ENCODE data around the gene CDH1. TPM values are rescaled to one million over a fixed set of nuclear protein-coding genes. Genes with fewer than 3 reads are reported as not detected.

CDH1 gene
- total RNA-seq, 2 experiments from 2014 or later: 0.31 to 0.49 TPM

GRCh38 chr16:68732741-68733399 lies 4.2 kb upstream of the CDH1 start:
- Histone ChIP-seq H3K4me3 (ENCODE audit: low read length) (no peak overlapping the region), H3K36me3 (ENCODE audit: insufficient read depth, low read length) (no peaks in the 10 kb centered on the region), H3K4me1 (ENCODE audit: insufficient read depth, low read length) (peaks cover 9% of the 10 kb centered on the region), H3K27me3 (ENCODE audit: control insufficient read depth in 1 of 2, insufficient read depth in 2 of 2, low read length in 2 of 2) (peaks cover 21 to 33% of the 10 kb centered on the region in 2 experiments), H3K27ac (ENCODE audit: low read depth in 1 of 2, low read length in 2 of 2) (no peak overlapping the region), H3K9me3 (ENCODE audit: control insufficient read depth in 1 of 2, insufficient read depth in 1 of 2, low read length in 2 of 2) (peaks cover 0 to 12% of the 10 kb centered on the region in 2 experiments)
- H3K4me3 Mint-ChIP-seq: no peak overlapping the region
- intact Hi-C loops (cut with DNase I, micrococcal nuclease): no loop called here
- peaks cover 4% of the 10 kb centered on the region for H3K4me1 Mint-ChIP-seq (ENCODE audit: low read depth)
- DNase-seq (no peak), ATAC-seq (ENCODE audit: poor library complexity) (no peak)
- POLR2A ChIA-PET: no interaction called here
- H3K9me3 Mint-ChIP-seq: no peaks in the 10 kb centered on the region
- peaks cover 54% of the 10 kb centered on the region for H3K27me3 Mint-ChIP-seq
- TF ChIP-seq, protein P1, sequence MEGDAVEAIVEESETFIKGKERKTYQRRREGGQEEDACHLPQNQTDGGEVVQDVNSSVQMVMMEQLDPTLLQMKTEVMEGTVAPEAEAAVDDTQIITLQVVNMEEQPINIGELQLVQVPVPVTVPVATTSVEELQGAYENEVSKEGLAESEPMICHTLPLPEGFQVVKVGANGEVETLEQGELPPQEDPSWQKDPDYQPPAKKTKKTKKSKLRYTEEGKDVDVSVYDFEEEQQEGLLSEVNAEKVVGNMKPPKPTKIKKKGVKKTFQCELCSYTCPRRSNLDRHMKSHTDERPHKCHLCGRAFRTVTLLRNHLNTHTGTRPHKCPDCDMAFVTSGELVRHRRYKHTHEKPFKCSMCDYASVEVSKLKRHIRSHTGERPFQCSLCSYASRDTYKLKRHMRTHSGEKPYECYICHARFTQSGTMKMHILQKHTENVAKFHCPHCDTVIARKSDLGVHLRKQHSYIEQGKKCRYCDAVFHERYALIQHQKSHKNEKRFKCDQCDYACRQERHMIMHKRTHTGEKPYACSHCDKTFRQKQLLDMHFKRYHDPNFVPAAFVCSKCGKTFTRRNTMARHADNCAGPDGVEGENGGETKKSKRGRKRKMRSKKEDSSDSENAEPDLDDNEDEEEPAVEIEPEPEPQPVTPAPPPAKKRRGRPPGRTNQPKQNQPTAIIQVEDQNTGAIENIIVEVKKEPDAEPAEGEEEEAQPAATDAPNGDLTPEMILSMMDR (IDR thresholded peaks at IDR 0.05): no peak
- CTCF ChIA-PET: interaction anchor here (0.6 kb wide), 1 partner anchor 15 kb away, joined by 3 read pairs; no protein-coding TSS in a partner anchor
- H3K27ac Mint-ChIP-seq: no peak overlapping the region
- H3K36me3 Mint-ChIP-seq (ENCODE audit: low read depth): no peaks in the 10 kb centered on the region

DNA sequence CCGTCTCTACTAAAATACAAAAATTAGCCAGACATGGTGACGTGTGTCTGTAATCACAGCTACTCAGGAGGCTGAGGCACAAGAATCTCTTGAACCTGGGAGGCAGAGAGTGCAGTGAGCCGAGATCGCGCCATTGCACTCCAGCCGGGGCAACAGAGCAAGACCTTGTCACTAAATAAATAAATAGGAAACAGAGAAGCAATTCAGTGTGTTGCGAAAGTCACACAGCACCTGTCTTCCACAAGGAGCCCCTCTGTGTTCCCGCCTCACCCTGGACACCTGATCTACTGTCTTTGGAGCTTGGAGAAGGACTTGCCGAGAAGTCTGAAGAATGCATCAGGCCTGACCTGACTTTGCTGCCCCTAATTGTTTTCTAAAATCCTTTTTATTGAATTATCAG lies 3.5 kb upstream of the CDH1 start:
- no peak for ATAC-seq (ENCODE audit: poor library complexity)
- ChIA-PET CTCF (no interaction called here), POLR2A (no interaction called here)

GRCh38 chr16:68734782-68735181 lies 2.3 kb upstream of the CDH1 start:
- no peak overlapping the region for H3K4me3 ChIP-seq (ENCODE audit: low read length)
- POLR2A ChIA-PET: no interaction called here
- Mint-ChIP-seq H3K9me3 (no peaks in the 10 kb centered on the region), H3K4me1 (ENCODE audit: low read depth) (peaks cover 4% of the 10 kb centered on the region), H3K27ac (no peak overlapping the region), H3K36me3 (ENCODE audit: low read depth) (no peaks in the 10 kb centered on the region), H3K27me3 (peaks cover 52% of the 10 kb centered on the region), H3K4me3 (no peak overlapping the region)
- H3K27me3 ChIP-seq (ENCODE audit: control insufficient read depth in 1 of 2, insufficient read depth in 2 of 2, low read length in 2 of 2): peaks cover 29 to 41% of the 10 kb centered on the region in 2 experiments
- intact Hi-C loops (cut with DNase I, micrococcal nuclease): no loop called here
- H3K9me3 ChIP-seq (ENCODE audit: control insufficient read depth in 1 of 2, insufficient read depth in 1 of 2, low read length in 2 of 2): peaks cover 0 to 17% of the 10 kb centered on the region in 2 experiments
- ATAC-seq (ENCODE audit: poor library complexity): no peak
- CTCF ChIA-PET: no interaction called here
- DNase-seq: no peak
- H3K36me3 ChIP-seq (ENCODE audit: insufficient read depth, low read length): no peaks in the 10 kb centered on the region
- TF ChIP-seq, protein P1 (IDR thresholded peaks at IDR 0.05): no peak
- H3K27ac ChIP-seq (ENCODE audit: low read depth in 1 of 2, low read length in 2 of 2): no peak overlapping the region
- H3K4me1 ChIP-seq (ENCODE audit: insufficient read depth, low read length): peaks cover 13% of the 10 kb centered on the region

More for the DNA sequence above, 3.5 kb upstream of the CDH1 start:
- Histone ChIP-seq H3K27me3 (ENCODE audit: control insufficient read depth in 1 of 2, insufficient read depth in 2 of 2, low read length in 2 of 2) (peaks cover 26 to 40% of the 10 kb centered on the region in 2 experiments), H3K4me1 (ENCODE audit: insufficient read depth, low read length) (peaks cover 13% of the 10 kb centered on the region), H3K4me3 (ENCODE audit: low read length) (no peak overlapping the region), H3K27ac (ENCODE audit: low read depth in 1 of 2, low read length in 2 of 2) (no peak overlapping the region), H3K9me3 (ENCODE audit: control insufficient read depth in 1 of 2, insufficient read depth in 1 of 2, low read length in 2 of 2) (peaks cover 0 to 17% of the 10 kb centered on the region in 2 experiments), H3K36me3 (ENCODE audit: insufficient read depth, low read length) (no peaks in the 10 kb centered on the region)
- H3K27ac Mint-ChIP-seq: no peak overlapping the region
- no peak for DNase-seq
- intact Hi-C loops (cut with DNase I, micrococcal nuclease): no loop called here
- H3K27me3 Mint-ChIP-seq: peaks cover 56% of the 10 kb centered on the region
- TF ChIP-seq, protein P1 (IDR thresholded peaks at IDR 0.05): no peak
- H3K4me1 Mint-ChIP-seq (ENCODE audit: low read depth): peaks cover 4% of the 10 kb centered on the region
- no peaks in the 10 kb centered on the region for H3K9me3 Mint-ChIP-seq
- H3K4me3 Mint-ChIP-seq: no peak overlapping the region
- no peaks in the 10 kb centered on the region for H3K36me3 Mint-ChIP-seq (ENCODE audit: low read depth)
